H1 (cell line): Measurements from ENCODE around the gene PRKAR1B. TPM values are rescaled to one million over a fixed set of nuclear protein-coding genes. Genes with fewer than 3 reads are reported as not detected.

Experiments used
- CTCF ChIA-PET: fragments of 300-600 bp; sonication (Branson Sonifier 250); formaldehyde crosslinking; loops from one replicate; lab custom pipeline; 2021; ENCODE audit not compliant: partially characterized antibody; lab: Charles Lee
- POLR2A ChIA-PET: fragments of 300-600 bp; sonication (Branson Sonifier 250); formaldehyde crosslinking; loops from one replicate; lab custom pipeline; 2021; ENCODE audit warnings: inconsistent platforms; ENCODE audit not compliant: partially characterized antibody; lab: Charles Lee
- DNase-seq, 2 experiments: peaks; one replicate each; pipeline versions ENCODE4 v3.0.0 to v3.0.0-alpha.2; 2010 to 2022; ENCODE audit warnings: low spot score in 2 of 2, low read depth in 1 of 2, mixed read lengths in 1 of 2
- FAIRE-seq: peaks from 2 replicates; lab custom pipeline; 2011; peaks lifted over from hg19 to GRCh38; lab: Jason Lieb, UNC
- H2AFZ ChIP-seq: 2 replicates; pipeline ENCODE4 v1.8.1; 2012; ENCODE audit warnings: low read length, inconsistent platforms
- H2AK5ac ChIP-seq: 2 replicates; pipeline ENCODE4 v1.6.1; 2013; ENCODE audit warnings: low read depth, low read length
- H2BK120ac ChIP-seq: replicated peaks from 2 replicates; pipeline ENCODE3; 2013; ENCODE audit warnings: low read depth, low read length, inconsistent platforms
- H2BK12ac ChIP-seq: 2 replicates; pipeline ENCODE4 v1.6.1; 2013; ENCODE audit warnings: low read depth, low read length
- H2BK15ac ChIP-seq: 2 replicates; pipeline ENCODE4 v1.6.1; 2013; ENCODE audit warnings: low read length
- H2BK20ac ChIP-seq: 2 replicates; pipeline ENCODE4 v1.6.1; 2013; ENCODE audit warnings: low read length
- H2BK5ac ChIP-seq: 2 replicates; pipeline ENCODE4 v1.6.1; 2013; ENCODE audit warnings: low read depth, low read length
- H3K14ac ChIP-seq: 2 replicates; pipeline ENCODE4 v1.6.1; 2013; ENCODE audit warnings: inconsistent platforms; ENCODE audit not compliant: insufficient read length
- H3K18ac ChIP-seq: 2 replicates; pipeline ENCODE4 v1.6.1; 2013; ENCODE audit warnings: low read length; ENCODE audit errors: extremely low read depth
- H3K23ac ChIP-seq: 2 replicates; pipeline ENCODE4 v1.6.1; 2013; ENCODE audit warnings: inconsistent platforms; ENCODE audit not compliant: insufficient read length
- H3K23me2 ChIP-seq: 2 replicates; pipeline ENCODE4 v1.6.1; 2013; ENCODE audit warnings: low read depth, low read length
- H3K27ac ChIP-seq: 2 replicates; pipeline ENCODE4 v1.6.1; 2011; ENCODE audit warnings: low read depth, low read length, inconsistent platforms
- H3K27me3 ChIP-seq, 4 experiments: replicated peaks in 1 of 4; 1 replicate in 1 of 4; 2 replicates in 3 of 4; pipeline versions ENCODE4 v1.6.1 to v1.8.1; 2011 to 2013; ENCODE audit warnings: low read length in 3 of 4, mild to moderate bottlenecking in 3 of 4, inconsistent platforms in 2 of 4, mixed read lengths in 2 of 4, moderate library complexity in 1 of 4; ENCODE audit not compliant: control insufficient read depth in 3 of 4, insufficient read depth in 3 of 4; ENCODE audit errors: extremely low read depth in 1 of 4
- H3K36me3 ChIP-seq, 4 experiments: 2 replicates each; pipeline versions ENCODE4 v1.6.1 to v1.8.1; 2011 to 2013; ENCODE audit warnings: mild to moderate bottlenecking in 4 of 4, low read length in 3 of 4, moderate library complexity in 2 of 4, control low read depth in 1 of 4, inconsistent platforms in 1 of 4; ENCODE audit not compliant: insufficient read depth in 4 of 4, control insufficient read depth in 2 of 4
- H3K4ac ChIP-seq: replicated peaks from 2 replicates; pipeline ENCODE3; 2013; ENCODE audit warnings: low read length, low read depth, mixed read lengths, inconsistent platforms; ENCODE audit not compliant: insufficient read length
- H3K4me1 ChIP-seq, 4 experiments: replicated peaks in 1 of 4; 1 replicate in 1 of 4; 2 replicates in 3 of 4; pipeline versions ENCODE4 v1.6.1 to v1.8.1; 2011 to 2013; ENCODE audit warnings: low read length in 3 of 4, inconsistent platforms in 2 of 4, mixed read lengths in 1 of 4; ENCODE audit not compliant: insufficient read depth in 4 of 4, control insufficient read depth in 3 of 4
- H3K4me2 ChIP-seq, 2 experiments: 2 replicates each; pipeline versions ENCODE4 v1.6.1 to v1.8.1; 2011 to 2013; ENCODE audit warnings: low read depth in 2 of 2, low read length in 2 of 2, control low read depth in 1 of 2, inconsistent platforms in 1 of 2, mild to moderate bottlenecking in 1 of 2; ENCODE audit not compliant: insufficient read depth in 1 of 2
- H3K4me3 ChIP-seq, 4 experiments: fragments of 200-600, 300-600 bp in 1 of 4; sonication (generic), shearing (Covaris generic), sonication (Bioruptor Twin) in 1 of 4; 2 replicates each; pipeline versions ENCODE4 v1.5.1 to v1.8.1; 2011 to 2016; ENCODE audit warnings: low read length in 4 of 4, low read depth in 3 of 4, control low read depth in 2 of 4, inconsistent platforms in 2 of 4, mild to moderate bottlenecking in 2 of 4, mixed read lengths in 1 of 4, moderate library complexity in 1 of 4; ENCODE audit not compliant: insufficient read depth in 2 of 4; ENCODE audit errors: extremely low read depth in 1 of 4
- H3K56ac ChIP-seq: replicated peaks from 2 replicates; pipeline ENCODE3; 2013; ENCODE audit warnings: low read depth, mild to moderate bottlenecking, mixed read lengths, low read length, inconsistent platforms; ENCODE audit not compliant: insufficient read length
- H3K79me1 ChIP-seq: 2 replicates; pipeline ENCODE4 v1.6.1; 2013; ENCODE audit warnings: low read depth, low read length, control low read depth
- H3K79me2 ChIP-seq, 2 experiments: 2 replicates each; pipeline versions ENCODE4 v1.6.1 to v1.8.1; 2012 to 2013; ENCODE audit warnings: low read length in 2 of 2, mild to moderate bottlenecking in 2 of 2, inconsistent platforms in 1 of 2; ENCODE audit not compliant: insufficient read depth in 2 of 2, control insufficient read depth in 1 of 2
- H3K9ac ChIP-seq, 4 experiments: replicated peaks in 1 of 4; 1 replicate in 1 of 4; 2 replicates in 3 of 4; pipeline versions ENCODE4 v1.6.1 to v1.8.1; 2011 to 2013; ENCODE audit warnings: low read depth in 3 of 4, low read length in 3 of 4, control low read depth in 2 of 4, mild to moderate bottlenecking in 2 of 4, moderate library complexity in 2 of 4, inconsistent platforms in 1 of 4; ENCODE audit errors: extremely low read depth in 1 of 4
- H3K9me3 ChIP-seq, 2 experiments: 2 replicates each; pipeline versions ENCODE4 v1.6.1 to v1.8.1; 2012 to 2013; ENCODE audit warnings: mild to moderate bottlenecking in 2 of 2, moderate library complexity in 2 of 2, control low read depth in 1 of 2, inconsistent platforms in 1 of 2, low read depth in 1 of 2, low read length in 1 of 2, mixed read lengths in 1 of 2; ENCODE audit not compliant: insufficient read depth in 2 of 2
- H4K20me1 ChIP-seq, 2 experiments: replicated peaks in 1 of 2; 2 replicates each; pipeline versions ENCODE3 to v1.8.1; 2011 to 2013; ENCODE audit warnings: inconsistent platforms in 2 of 2, low read length in 2 of 2, mild to moderate bottlenecking in 1 of 2; ENCODE audit not compliant: insufficient read depth in 2 of 2, control insufficient read depth in 1 of 2
- H4K5ac ChIP-seq: 2 replicates; pipeline ENCODE4 v1.6.1; 2013; ENCODE audit warnings: low read length, low read depth, mixed read lengths, inconsistent platforms; ENCODE audit not compliant: insufficient read length
- H4K8ac ChIP-seq: 2 replicates; pipeline ENCODE4 v1.8.0; 2013; ENCODE audit warnings: mild to moderate bottlenecking, moderate library complexity, low read length, inconsistent platforms; ENCODE audit not compliant: insufficient read depth; ENCODE audit errors: extremely low read depth
- H4K91ac ChIP-seq: replicated peaks from 2 replicates; pipeline ENCODE3; 2013; ENCODE audit warnings: low read length, mixed read lengths, inconsistent platforms; ENCODE audit not compliant: insufficient read length
- ATF3 ChIP-seq: IDR thresholded peaks from 2 replicates; pipeline ENCODE4 v1.6.1; 2011; ENCODE audit warnings: low read depth, mild to moderate bottlenecking, low read length; ENCODE audit not compliant: insufficient read depth
- EGR1 ChIP-seq: IDR thresholded peaks from 2 replicates; pipeline ENCODE4 v1.6.1; 2011; ENCODE audit warnings: low read depth, low read length, borderline replicate concordance
- KDM5A ChIP-seq: fragments of 200-600 bp; IDR thresholded peaks from 2 replicates; pipeline ENCODE4 v1.7.1; 2012; ENCODE audit warnings: mild to moderate bottlenecking, low read length, inconsistent platforms, mixed read lengths
- NRF1 ChIP-seq: IDR thresholded peaks from 2 replicates; pipeline ENCODE4 v1.6.1; 2011; ENCODE audit warnings: mild to moderate bottlenecking, low read depth, low read length, improper control_type of control experiment
- SIX5 ChIP-seq: IDR thresholded peaks from 2 replicates; pipeline ENCODE4 v1.6.1; 2011; ENCODE audit warnings: mild to moderate bottlenecking, low read depth, low read length
- TEAD4 ChIP-seq: IDR thresholded peaks from 2 replicates; pipeline ENCODE4 v1.6.1; 2012; ENCODE audit warnings: low read depth, low read length, inconsistent platforms, mixed read lengths
- WGBS, 2 experiments: shearing (Covaris generic) in 1 of 2; methylation state at CpG; one replicate each; pipeline versions ENCODE4 v1.1.6 to v1.1.7; 2013 to 2015; ENCODE audit warnings: low lambda C conversion rate in 2 of 2, mixed read lengths in 2 of 2, inconsistent platforms in 1 of 2, low coverage in 1 of 2, missing lambda C conversion rate in 1 of 2; ENCODE audit not compliant: insufficient replicate concordance in 2 of 2, insufficient coverage in 1 of 2, insufficient read length in 1 of 2; ENCODE audit errors: extremely low coverage in 1 of 2, missing lambda C conversion rate in 1 of 2; 5-methylcytosine and 5-hydroxymethylcytosine counted together
- polyA plus RNA-seq, 7 experiments: library from polyadenylated mRNA; depleted of rRNA in 3 of 7; stranded (reverse) in 5 of 7; unstranded in 2 of 7; fragments of >200 nt in 5 of 7; fragments of 200-250 nt in 2 of 7; gene quantifications; 1 replicate in 5 of 7; 2 replicates in 1 of 7; 4 replicates in 1 of 7; pipeline versions ENCODE4 v1.2.1 to v1.2.3, GENCODE V29; 2011 to 2013; ENCODE audit warnings: missing spikeins in 2 of 7, mixed read lengths in 2 of 7
- total RNA-seq: library from RNA; stranded (reverse); fragmentation: NEBNext Ultra II Directional; extraction: Animal tissue kit (Norgen Biotek cat#: 25700); gene quantifications from 2 replicates; pipeline ENCODE4 v1.2.1, GENCODE V29; 2021

PRKAR1B gene
- total and polyA plus RNA-seq, 2 of the 8 experiments (the other 6 are each of a cell fraction or from before 2014, with no cell fraction given) = 12.3 to 55.7 TPM

GRCh38 chr7:601036-601594 is 126.0 kb downstream of the PRKAR1B start:
- no peak overlapping the region for H2BK15ac ChIP-seq
- H2BK12ac ChIP-seq = no peak overlapping the region
- H2BK20ac ChIP-seq = no peak overlapping the region
- 93% methylated on average over 19 of the region's 22 CpGs; no CpG with 5 or more reads in 1 of the 2 experiments for WGBS, 2 experiments
- no peak overlapping the region for H4K91ac ChIP-seq
- no peak overlapping the region for H3K4me2 ChIP-seq
- H3K9me3 ChIP-seq = no peaks in the 10 kb centered on the region
- H3K14ac ChIP-seq = no peak overlapping the region
- peaks cover 0 to 3% of the 10 kb centered on the region in 2 experiments for H4K20me1 ChIP-seq
- DNase-seq (no peak), FAIRE-seq (no peak)
- ChIA-PET POLR2A (no interaction called here), CTCF (interaction anchor here (1.5 kb wide), 1 partner anchor 130 kb away, joined by 4 read pairs; no protein-coding TSS in a partner anchor)
- H2BK120ac ChIP-seq = no peak overlapping the region
- no peak for TF ChIP-seq EGR1
- no peak for TF ChIP-seq TEAD4
- no peak for TF ChIP-seq NRF1
- no peak for TF ChIP-seq KDM5A
- TF ChIP-seq ATF3 = no peak
- no peak for TF ChIP-seq SIX5
- no peak overlapping the region for H3K18ac ChIP-seq
- H3K27me3 ChIP-seq = no peaks in the 10 kb centered on the region
- H2BK5ac ChIP-seq = no peak overlapping the region
- H3K56ac ChIP-seq = peak overlapping the region; percentile 30
- peaks cover 4% of the 10 kb centered on the region; the same call in 1 of the 2 replicates for H3K23me2 ChIP-seq
- no peak overlapping the region for H4K5ac ChIP-seq
- no peaks in the 10 kb centered on the region for H3K79me2 ChIP-seq
- H3K23ac ChIP-seq = no peak overlapping the region
- H3K4me3 ChIP-seq = no peak overlapping the region
- no peak overlapping the region for H2AK5ac ChIP-seq
- H4K8ac ChIP-seq = no peak overlapping the region
- no peak overlapping the region for H3K4ac ChIP-seq
- H3K79me1 ChIP-seq = no peaks in the 10 kb centered on the region; the same call in 1 of the 2 replicates
- H3K4me1 ChIP-seq = peaks cover 0 to 2% (median 0%) of the 10 kb centered on the region in 4 experiments; a peak in 2 of 7 replicates
- no peak overlapping the region for H3K27ac ChIP-seq
- peaks cover 0 to 12% (median 2%) of the 10 kb centered on the region in 4 experiments; a peak in 2 of 8 replicates for H3K36me3 ChIP-seq
- no peak overlapping the region for H3K9ac ChIP-seq
- H2AFZ ChIP-seq = no peak overlapping the region
